Superior temporal gyrus (tissue), 1 donor: ENCODE data around the gene PROCR.
"Not testable (repeated sequence)": the region's sequence is repeated elsewhere in the genome, so short reads cannot be mapped to it uniquely, and the experiment has no call there.

Experiments used
- DNase-seq: peaks from one replicate; pipeline ENCODE4 v3.0.0-alpha.2; 2016; ENCODE audit errors: extremely low spot score

The PROCR gene

GRCh38 chr20:35193031-35193791, 21.3 kb downstream of the PROCR start:
- not testable (repeated sequence) for DNase-seq

- no peak for DNase-seq
Observed at GRCh38 chr20:35196313-35196712, 24.4 kb downstream of the PROCR start.

GRCh38 chr20:35199740-35200139, 27.9 kb downstream of the PROCR start:
- DNase-seq: no peak

- no peak for DNase-seq
Observed at GRCh38 chr20:35200267-35200666, 28.4 kb downstream of the PROCR start.

- not testable (repeated sequence) for DNase-seq
Observed at GRCh38 chr20:35201467-35201866, 29.6 kb downstream of the PROCR start.

GRCh38 chr20:35206802-35207201, 34.9 kb downstream of the PROCR start:
- no peak for DNase-seq

GRCh38 chr20:35207950-35208611, 36.2 kb downstream of the PROCR start:
- peak; percentile 92 for DNase-seq

- DNase-seq: no peak
Observed at GRCh38 chr20:35215066-35215956, 43.4 kb downstream of the PROCR start.

GRCh38 chr20:35216541-35216940, 44.7 kb downstream of the PROCR start:
- DNase-seq: no peak

- no peak for DNase-seq
Observed at GRCh38 chr20:35223941-35224340, 52.1 kb downstream of the PROCR start.

- no peak for DNase-seq
Observed at GRCh38 chr20:35224536-35224935, 52.7 kb downstream of the PROCR start.

GRCh38 chr20:35225319-35226125, 53.6 kb downstream of the PROCR start:
- no peak for DNase-seq

GRCh38 chr20:35226126-35226883, 54.4 kb downstream of the PROCR start, which contains the start of gene MMP24:
TSS of gene MMP24 (plus strand) at chr20:35226690. CDS start at chr20:35226739, 49 bp downstream.
- no peak for DNase-seq
